Neutrophil (primary cell): ENCODE data around the gene HIVEP1.
A peak's percentile ranks its signal among the peaks of the same experiment; 100 is the strongest.

Source experiments
- H3K27ac ChIP-seq: fragments of 200-600 bp; sonication (generic); 2 replicates; pipeline ENCODE4 v1.5.1; 2016; ENCODE audit warnings: mild to moderate bottlenecking, moderate library complexity
- H3K27me3 ChIP-seq: fragments of 200-600 bp; sonication (generic); 2 replicates; pipeline ENCODE4 v1.6.0; 2016; ENCODE audit warnings: mild to moderate bottlenecking
- H3K36me3 ChIP-seq: fragments of 200-600 bp; sonication (generic); 2 replicates; pipeline ENCODE4 v1.5.1; 2017
- H3K4me1 ChIP-seq, 2 experiments: fragments of 200-600 bp in 1 of 2; sonication (generic) in 1 of 2; 1 replicate in 1 of 2; 2 replicates in 1 of 2; pipeline versions ENCODE4 v1.5.1 to v1.6.1; 2013 to 2016; ENCODE audit warnings: low read depth in 1 of 2, low read length in 1 of 2, mild to moderate bottlenecking in 1 of 2, moderate library complexity in 1 of 2; ENCODE audit not compliant: control insufficient read depth in 1 of 2, insufficient read depth in 1 of 2
- H3K4me3 ChIP-seq, 2 experiments: fragments of 200-600 bp in 1 of 2; sonication (generic) in 1 of 2; 1 replicate in 1 of 2; 2 replicates in 1 of 2; pipeline ENCODE4 v1.5.1; 2013 to 2016; ENCODE audit warnings: low read depth in 1 of 2, low read length in 1 of 2, mild to moderate bottlenecking in 1 of 2, moderate library complexity in 1 of 2
- H3K9me3 ChIP-seq: fragments of 200-600 bp; sonication (generic); 2 replicates; pipeline ENCODE4 v1.5.1; 2016
- CTCF ChIP-seq: fragments of 200-600 bp; sonication (generic); IDR thresholded peaks from 2 replicates; pipeline ENCODE4 v1.5.1; 2016; ENCODE audit warnings: antibody characterized with exemption

The HIVEP1 gene

GRCh38 chr6:12132351-12133222 is 120.5 kb downstream of the HIVEP1 start:
- Histone ChIP-seq H3K9me3 (no peaks in the 10 kb centered on the region), H3K36me3 (peaks cover 3% of the 10 kb centered on the region), H3K27me3 (no peaks in the 10 kb centered on the region), H3K4me1 (peaks cover 22% of the 10 kb centered on the region in 2 experiments), H3K4me3 (no peak overlapping the region), H3K27ac (peak overlapping the region; percentile 24)
- no peak for TF ChIP-seq CTCF

DNA sequence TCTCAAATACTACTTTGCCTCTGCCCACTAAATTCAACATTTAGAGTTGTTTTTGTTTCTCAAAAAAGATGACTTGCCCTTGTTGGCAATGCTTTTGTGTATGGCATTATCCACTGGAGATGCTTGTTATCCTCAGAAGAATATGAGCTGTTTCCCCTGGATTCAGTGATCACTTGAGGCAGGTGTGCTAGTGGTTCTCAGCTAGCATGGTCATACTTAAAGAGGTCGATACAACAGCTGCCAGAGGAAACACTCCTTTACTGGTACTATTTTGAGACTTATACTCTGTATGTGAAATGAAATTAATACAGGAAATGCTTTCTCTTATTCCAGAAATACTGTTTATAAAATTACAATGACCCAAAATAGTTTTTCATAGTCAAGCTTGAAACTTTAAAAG is 122.5 kb downstream of the HIVEP1 start:
- H3K36me3 ChIP-seq: peaks cover 11% of the 10 kb centered on the region
- TF ChIP-seq CTCF: no peak
- H3K4me3 ChIP-seq: no peak overlapping the region
- H3K27me3 ChIP-seq: no peaks in the 10 kb centered on the region
- H3K4me1 ChIP-seq: peaks cover 10 to 11% of the 10 kb centered on the region in 2 experiments
- no peaks in the 10 kb centered on the region for H3K9me3 ChIP-seq
- H3K27ac ChIP-seq: no peak overlapping the region

DNA sequence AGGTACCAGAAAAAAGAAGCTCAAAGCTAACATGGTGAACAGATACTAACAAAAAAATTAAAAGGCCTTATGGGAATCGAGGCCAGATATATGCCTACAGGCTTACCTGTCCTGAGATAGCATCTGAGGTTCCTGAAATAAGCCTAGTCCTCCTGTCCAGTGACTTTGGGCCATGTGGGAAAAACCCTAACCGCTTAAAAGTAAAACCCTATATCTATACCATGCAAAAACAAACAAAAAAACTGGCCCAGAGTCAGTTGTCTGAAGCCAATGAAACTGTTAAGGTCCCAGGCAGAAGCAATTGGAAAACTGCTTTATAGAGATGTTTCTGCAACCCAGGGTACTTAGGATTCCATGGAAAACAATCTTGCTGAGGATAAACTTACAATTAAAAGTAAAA is 122.9 kb downstream of the HIVEP1 start:
- H3K36me3 ChIP-seq: peaks cover 15% of the 10 kb centered on the region
- peaks cover 10 to 11% of the 10 kb centered on the region in 2 experiments for H3K4me1 ChIP-seq
- TF ChIP-seq CTCF: no peak
- no peak overlapping the region for H3K27ac ChIP-seq
- no peak overlapping the region for H3K4me3 ChIP-seq
- H3K9me3 ChIP-seq: no peaks in the 10 kb centered on the region
- no peaks in the 10 kb centered on the region for H3K27me3 ChIP-seq

GRCh38 chr6:12136905-12137304 is 124.8 kb downstream of the HIVEP1 start:
- H3K27ac ChIP-seq: no peak overlapping the region
- peaks cover 14% of the 10 kb centered on the region for H3K36me3 ChIP-seq
- no peaks in the 10 kb centered on the region for H3K27me3 ChIP-seq

GRCh38 chr6:12137480-12137879 is 125.4 kb downstream of the HIVEP1 start:
- no peaks in the 10 kb centered on the region for H3K9me3 ChIP-seq
- H3K4me3 ChIP-seq: no peak overlapping the region
- H3K27ac ChIP-seq: no peak overlapping the region
- H3K36me3 ChIP-seq: peaks cover 14% of the 10 kb centered on the region
- H3K4me1 ChIP-seq: peaks cover 5 to 6% of the 10 kb centered on the region in 2 experiments
- no peak for TF ChIP-seq CTCF
- H3K27me3 ChIP-seq: no peaks in the 10 kb centered on the region

More at GRCh38 chr6:12136905-12137304, 124.8 kb downstream of the HIVEP1 start:
- no peak overlapping the region for H3K4me3 ChIP-seq
- H3K9me3 ChIP-seq: no peaks in the 10 kb centered on the region
- peaks cover 10 to 11% of the 10 kb centered on the region in 2 experiments for H3K4me1 ChIP-seq
- no peak for TF ChIP-seq CTCF
